CD4-positive, alpha-beta T cell treated with Interferon gamma for 1 hour (primary cell): Measurements from ENCODE around the gene FMN2.

Source experiments
- DNase-seq: peaks from one replicate; pipeline ENCODE4 v3.0.0-alpha.2; 2020

FMN2 gene

DNA sequence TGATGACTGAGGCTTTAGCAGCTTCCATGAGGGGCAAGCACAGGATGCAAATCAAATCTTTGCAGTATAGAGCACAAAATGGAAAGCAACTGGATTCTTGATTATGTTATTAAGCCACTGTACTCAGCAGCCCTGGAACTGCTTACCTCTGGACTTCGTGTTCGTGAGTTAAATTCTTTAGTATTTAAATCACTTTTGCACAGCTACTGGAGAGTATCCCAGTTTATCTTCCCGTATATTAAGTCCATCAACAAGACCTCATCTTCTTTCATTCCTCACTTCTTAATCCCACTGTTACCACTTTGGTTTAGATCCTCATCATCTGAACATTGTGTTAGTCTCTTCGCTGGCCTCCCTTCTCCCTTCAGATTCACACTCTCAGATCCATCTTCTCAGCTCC, 411.4 kb downstream of the FMN2 start:
- no peak for DNase-seq

DNA sequence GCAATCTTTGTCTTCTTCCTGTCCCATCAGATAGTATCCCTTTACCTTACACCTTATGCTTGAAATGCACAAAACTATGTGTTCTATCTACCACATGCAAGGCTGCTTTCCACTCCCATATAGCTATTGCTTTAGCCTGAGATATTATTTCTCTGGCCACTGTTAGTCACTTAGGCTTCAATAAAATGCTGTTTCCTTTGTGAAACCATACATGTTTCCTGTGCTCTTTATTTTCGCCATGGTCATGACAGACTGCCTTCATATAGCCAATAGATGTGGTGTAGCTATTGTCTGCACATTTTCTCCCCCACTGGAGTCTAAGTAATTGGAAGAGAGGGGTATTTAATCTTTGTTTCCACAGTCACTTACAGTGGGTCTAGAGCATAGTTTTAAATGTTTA, 411.9 kb downstream of the FMN2 start:
- no peak for DNase-seq

DNA sequence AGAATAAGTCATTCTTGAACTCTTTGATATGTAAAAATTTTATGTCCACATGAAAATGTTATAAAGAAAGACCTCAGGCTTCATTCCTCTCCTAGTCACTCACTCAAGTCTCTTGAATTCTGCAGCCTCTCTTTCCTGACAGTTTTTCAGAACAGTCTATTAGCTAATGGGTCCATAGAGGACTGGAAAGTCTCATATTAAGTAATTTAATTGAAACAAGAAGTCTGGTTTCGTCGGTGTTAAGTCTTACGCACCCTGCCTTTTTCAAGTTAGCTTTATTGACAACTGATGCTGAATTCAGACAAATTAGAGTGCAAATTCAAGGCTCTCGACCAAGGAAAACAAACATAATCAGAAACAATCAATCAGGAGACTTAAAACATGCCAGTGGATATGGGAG, 414.5 kb downstream of the FMN2 start:
- DNase-seq, result no peak

DNA sequence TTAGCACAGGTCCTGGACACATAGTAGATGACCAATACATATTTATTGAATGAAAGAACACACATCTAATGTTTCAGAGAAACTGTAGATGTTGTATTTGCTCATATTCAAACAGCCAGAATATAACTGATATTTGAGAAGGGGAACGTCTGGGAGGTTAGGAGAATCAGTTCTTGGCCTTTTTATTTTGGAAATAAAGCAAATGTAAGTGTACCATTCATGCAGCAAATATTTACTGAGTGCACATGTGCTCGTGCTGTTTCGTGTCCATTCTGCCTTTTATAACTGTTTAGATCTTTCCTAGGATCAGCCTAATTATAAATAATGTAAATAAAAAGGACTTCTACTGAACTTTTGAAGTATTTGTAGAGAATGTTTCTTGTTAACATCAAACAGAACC, 416.5 kb downstream of the FMN2 start:
- DNase-seq, result no peak

DNA sequence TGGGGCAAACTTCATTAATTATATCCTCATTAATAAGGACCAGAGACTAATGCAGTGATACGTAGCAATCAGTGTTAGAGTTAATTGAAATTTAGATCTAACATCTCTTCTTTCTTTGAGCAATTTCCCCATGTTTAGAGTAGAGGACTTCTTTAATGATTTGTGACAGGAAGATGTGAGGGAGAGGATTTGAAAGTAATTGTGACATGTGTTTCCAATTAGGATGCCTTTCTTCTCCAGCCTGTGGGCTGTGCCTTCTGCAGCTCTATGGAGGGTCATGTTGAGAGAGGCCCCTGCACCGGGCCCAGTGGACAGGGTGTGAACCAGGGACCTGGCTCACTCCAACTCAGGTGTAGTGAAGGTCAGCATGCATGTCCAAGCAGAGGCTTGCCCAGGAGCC, 417.3 kb downstream of the FMN2 start:
- DNase-seq, result no peak

DNA sequence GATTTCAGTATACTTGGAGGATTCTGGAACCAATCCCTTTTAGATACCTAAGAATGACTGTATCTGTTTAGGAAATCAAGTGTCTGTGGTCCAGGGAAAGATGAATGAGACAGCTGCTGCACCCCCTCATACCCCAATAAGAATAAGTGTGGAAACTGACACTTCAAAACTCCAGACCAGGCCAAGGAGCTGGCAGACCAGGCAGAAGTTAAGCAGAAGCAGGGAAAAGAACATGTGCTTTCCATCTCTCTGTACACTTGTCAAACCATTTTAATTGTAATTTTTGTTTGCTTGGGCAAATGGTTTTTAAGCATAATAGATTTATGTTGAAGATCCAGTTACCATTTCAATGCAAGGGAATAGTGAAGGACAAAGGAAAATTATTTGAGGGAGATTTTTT, 420.1 kb downstream of the FMN2 start:
- DNase-seq, result no peak

DNA sequence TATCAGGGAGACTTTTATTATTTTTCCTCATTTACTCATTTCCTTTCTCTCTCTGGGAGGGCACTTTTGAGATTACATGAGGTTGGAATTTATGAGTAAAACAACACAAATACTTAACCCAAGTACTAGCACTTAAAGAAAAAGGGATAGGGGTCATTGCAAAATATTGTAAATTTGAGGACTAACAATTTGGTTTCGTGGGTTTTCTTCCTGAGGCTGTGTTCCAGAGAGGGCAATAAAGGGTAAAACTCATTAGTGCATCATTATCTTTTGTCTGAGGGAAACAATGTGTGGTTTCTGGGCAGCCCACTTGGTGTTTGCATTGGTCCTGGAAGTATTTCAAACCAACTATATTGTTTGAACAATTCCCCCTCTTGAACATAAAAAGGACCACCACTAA, 423.8 kb downstream of the FMN2 start:
- no peak for DNase-seq

DNA sequence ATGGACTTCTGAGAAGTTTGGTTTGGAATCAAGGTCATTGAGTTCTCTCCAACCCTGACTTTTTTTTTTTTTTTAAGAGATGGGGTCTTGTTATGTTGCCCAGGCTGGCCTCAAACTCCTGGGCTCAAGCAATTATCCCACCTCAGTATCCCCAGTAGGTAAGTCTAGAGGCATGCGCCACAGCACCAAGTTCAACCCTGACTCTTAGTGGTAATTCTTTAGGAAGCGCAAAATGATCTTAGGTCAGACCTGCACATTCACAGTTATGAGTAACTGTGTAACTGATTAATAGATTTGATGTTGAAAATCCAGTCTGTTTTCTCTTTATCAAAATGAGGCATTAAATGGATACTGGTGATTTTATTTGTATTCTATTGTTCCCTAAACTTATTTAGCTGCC, 424.4 kb downstream of the FMN2 start:
- no peak for DNase-seq

DNA sequence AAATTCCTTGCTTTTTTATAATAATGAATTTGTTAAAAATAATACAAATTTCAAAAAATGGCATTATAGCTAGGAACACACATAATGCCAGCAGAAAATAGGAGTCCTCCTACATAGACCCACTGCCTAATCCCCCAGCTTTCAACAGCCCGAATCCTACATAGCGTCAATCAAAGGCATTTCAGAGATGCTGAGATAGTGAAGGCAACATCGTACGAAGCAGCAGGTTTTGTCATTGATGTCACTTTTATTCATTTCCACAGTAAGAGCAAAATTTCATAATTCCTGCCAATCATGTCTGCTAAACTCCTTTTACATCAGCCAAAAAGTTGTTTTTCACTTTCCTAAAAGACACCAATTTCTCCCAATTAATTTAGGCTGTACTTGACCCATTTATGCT, 426.2 kb downstream of the FMN2 start:
- no peak for DNase-seq

DNA sequence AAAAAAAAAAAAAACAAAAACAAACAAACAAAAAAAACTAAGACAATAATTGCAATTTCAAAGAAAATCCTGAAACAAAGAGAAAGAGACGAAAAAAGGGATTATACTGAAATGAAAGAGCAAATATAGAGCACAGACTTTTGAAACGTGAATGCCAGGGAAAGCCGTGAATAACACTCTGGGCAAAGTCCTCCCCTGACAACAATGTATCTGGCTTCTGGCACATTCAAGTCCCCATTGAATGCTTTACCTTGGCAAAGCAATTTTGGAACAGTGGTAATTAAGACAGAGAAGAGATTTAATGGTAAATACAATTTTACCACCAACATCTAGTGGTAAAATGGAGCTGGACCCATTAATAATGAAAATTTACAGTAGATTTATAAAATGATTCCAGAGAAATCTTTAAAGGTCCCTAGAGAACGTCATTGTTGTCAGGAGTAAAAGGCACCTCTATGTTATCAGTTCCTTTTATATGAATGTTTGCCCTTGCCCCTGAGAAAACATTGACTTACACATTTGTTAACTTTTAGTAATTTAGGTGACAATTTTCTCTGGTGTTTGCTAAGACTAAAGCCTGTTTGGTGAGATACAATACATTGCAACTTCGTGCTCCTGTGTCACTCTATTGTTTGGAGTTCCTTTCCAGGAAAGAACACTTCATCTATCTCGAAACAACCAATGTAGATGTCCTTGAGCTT, 430.6 kb downstream of the FMN2 start:
- DNase-seq, result no peak

DNA sequence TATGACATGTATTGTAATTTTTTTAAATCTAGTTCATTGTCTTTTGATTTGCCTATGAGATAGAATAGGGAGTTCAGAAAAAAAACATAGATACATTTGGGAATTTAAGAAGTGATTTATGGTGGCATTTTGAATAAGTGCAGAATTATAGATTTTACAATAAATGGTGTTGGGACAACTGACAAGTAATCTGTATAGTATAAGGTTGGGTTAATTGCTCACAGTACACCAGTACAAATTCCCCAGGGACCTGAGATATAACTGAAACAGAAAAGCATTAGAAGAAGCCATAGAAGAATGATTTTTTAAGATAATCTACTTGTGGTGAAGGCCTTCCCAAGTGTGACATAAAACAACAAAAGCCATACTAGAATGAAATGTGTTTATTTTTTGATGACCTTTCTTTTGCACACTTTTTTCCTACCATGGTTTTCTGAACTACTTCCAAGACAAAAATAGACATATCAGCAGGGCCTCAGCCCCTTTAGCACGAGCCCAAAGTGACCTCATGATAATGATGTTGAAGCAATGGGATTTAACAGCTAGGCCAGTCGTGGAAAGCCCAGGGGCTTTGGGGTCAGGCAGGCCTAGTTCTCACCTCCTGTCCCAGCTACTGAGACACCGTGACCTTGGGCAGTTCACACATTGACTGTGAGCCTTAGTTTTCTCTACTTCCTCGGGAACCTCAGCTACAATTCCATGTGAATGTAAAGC, 432.8 kb downstream of the FMN2 start:
- no peak for DNase-seq
